HG03095 (cell line): ENCODE measurements around the gene AMBRA1.
"Not testable (repeated sequence)": the region's sequence is repeated elsewhere in the genome, so short reads cannot be mapped to it uniquely, and the experiment has no call there.

ENCODE experiments used
- ATAC-seq: cut with Tn5 transposase; IDR thresholded peaks from one replicate; pipeline ENCODE4 v1.9.1; 2021; ENCODE audit warnings: moderate library complexity; ENCODE audit not compliant: unreplicated experiment

The AMBRA1 gene

GRCh38 chr11:46373787-46374740, 219.8 kb downstream of the AMBRA1 start:
- ATAC-seq: no peak

- ATAC-seq: not testable (repeated sequence)
Observed at GRCh38 chr11:46372501-46372900, 221.3 kb downstream of the AMBRA1 start.

- ATAC-seq: no peak
Observed at GRCh38 chr11:46372086-46372485, 221.7 kb downstream of the AMBRA1 start.

GRCh38 chr11:46371262-46371661, 222.6 kb downstream of the AMBRA1 start:
- ATAC-seq: not testable (repeated sequence)

GRCh38 chr11:46370253-46370652, 223.6 kb downstream of the AMBRA1 start:
- ATAC-seq: no peak

- no peak for ATAC-seq
Observed at GRCh38 chr11:46369458-46370152, 224.2 kb downstream of the AMBRA1 start.

- no peak for ATAC-seq
Observed at GRCh38 chr11:46367916-46368267, 225.9 kb downstream of the AMBRA1 start.

- no peak for ATAC-seq
Observed at GRCh38 chr11:46367244-46367915, 226.4 kb downstream of the AMBRA1 start.

- ATAC-seq: no peak
Observed at GRCh38 chr11:46366661-46367161, 227.1 kb downstream of the AMBRA1 start.

GRCh38 chr11:46366260-46366659, 227.6 kb downstream of the AMBRA1 start:
- no peak for ATAC-seq

- no peak for ATAC-seq
Observed at GRCh38 chr11:46364791-46365190, 229.0 kb downstream of the AMBRA1 start.

- ATAC-seq: no peak
Observed at GRCh38 chr11:46364056-46364455, 229.8 kb downstream of the AMBRA1 start.

- no peak for ATAC-seq
Observed at GRCh38 chr11:46363455-46364005, 230.3 kb downstream of the AMBRA1 start.

- no peak for ATAC-seq
Observed at GRCh38 chr11:46363031-46363407, 230.8 kb downstream of the AMBRA1 start.

- ATAC-seq: no peak
Observed at GRCh38 chr11:46362156-46363030, 231.4 kb downstream of the AMBRA1 start.

GRCh38 chr11:46361283-46362155, 232.3 kb downstream of the AMBRA1 start:
- peak; percentile 80 for ATAC-seq

- no peak for ATAC-seq
Observed at GRCh38 chr11:46360878-46361277, 232.9 kb downstream of the AMBRA1 start.

GRCh38 chr11:46359953-46360352, 233.9 kb downstream of the AMBRA1 start:
- ATAC-seq: no peak

- no peak for ATAC-seq
Observed at GRCh38 chr11:46357483-46357936, 236.3 kb downstream of the AMBRA1 start.
